ENCODE measurements around the gene CNOT4.

CNOT4 gene

GRCh38 chr7:135397689-135398088, 112.2 kb downstream of the CNOT4 start:
- no peak for DNase-seq (ENCODE audit: low read depth)

GRCh38 chr7:135392701-135393100, 117.2 kb downstream of the CNOT4 start:
- no peak for DNase-seq (ENCODE audit: low read depth)

GRCh38 chr7:135391514-135391913, 118.4 kb downstream of the CNOT4 start:
- DNase-seq (ENCODE audit: low read depth), result no peak

GRCh38 chr7:135390829-135391228, 119.1 kb downstream of the CNOT4 start:
- DNase-seq (ENCODE audit: low read depth), result no peak

- no peak for DNase-seq (ENCODE audit: low read depth)
These were observed 119.9 kb downstream of the CNOT4 start for GRCh38 chr7:135389971-135390370.

- DNase-seq (ENCODE audit: low read depth), result no peak
These were observed 121.3 kb downstream of the CNOT4 start for GRCh38 chr7:135388616-135389015.

- DNase-seq (ENCODE audit: low read depth), result no peak
These were observed 123.1 kb downstream of the CNOT4 start for GRCh38 chr7:135386776-135387175.

- no peak for DNase-seq (ENCODE audit: low read depth)
These were observed 123.7 kb downstream of the CNOT4 start for GRCh38 chr7:135386181-135386580.

GRCh38 chr7:135385209-135385608, 124.7 kb downstream of the CNOT4 start:
- DNase-seq (ENCODE audit: low read depth), result peak; percentile 30

- no peak for DNase-seq (ENCODE audit: low read depth)
These were observed 126.3 kb downstream of the CNOT4 start for GRCh38 chr7:135383525-135384175.

- DNase-seq (ENCODE audit: low read depth), result no peak
These were observed 127.7 kb downstream of the CNOT4 start for GRCh38 chr7:135382173-135382572.

- DNase-seq (ENCODE audit: low read depth), result no peak
These were observed 128.5 kb downstream of the CNOT4 start for GRCh38 chr7:135381369-135381768.

- DNase-seq (ENCODE audit: low read depth), result no peak
These were observed 129.6 kb downstream of the CNOT4 start for GRCh38 chr7:135380351-135380750.

- DNase-seq (ENCODE audit: low read depth), result no peak
These were observed 132.7 kb downstream of the CNOT4 start for GRCh38 chr7:135377171-135377570.

GRCh38 chr7:135375908-135376699, 133.8 kb downstream of the CNOT4 start:
- DNase-seq (ENCODE audit: low read depth), result no peak

- no peak for DNase-seq (ENCODE audit: low read depth)
These were observed 135.2 kb downstream of the CNOT4 start for GRCh38 chr7:135374736-135375135.

- peak; percentile 50 for DNase-seq (ENCODE audit: low read depth)
These were observed 137.7 kb downstream of the CNOT4 start for GRCh38 chr7:135372222-135372621.

- no peak for DNase-seq (ENCODE audit: low read depth)
These were observed 139.2 kb downstream of the CNOT4 start for GRCh38 chr7:135370656-135371055.

GRCh38 chr7:135369405-135369804, 140.5 kb downstream of the CNOT4 start:
- DNase-seq (ENCODE audit: low read depth), result no peak

GRCh38 chr7:135368416-135369186, 141.3 kb downstream of the CNOT4 start:
- DNase-seq (ENCODE audit: low read depth), result no peak

GRCh38 chr7:135366843-135367508, 142.9 kb downstream of the CNOT4 start:
- no peak for DNase-seq (ENCODE audit: low read depth)

GRCh38 chr7:135365721-135366120, 144.2 kb downstream of the CNOT4 start:
- DNase-seq (ENCODE audit: low read depth), result no peak

All from fibroblast of gingiva (primary cell).